GM19193 (cell line): Measurements from ENCODE around the gene SLC43A1.

Source experiments
- POLR2A ChIP-seq: IDR thresholded peaks from 4 replicates; pipeline ENCODE4 v1.6.1; 2011; ENCODE audit not compliant: insufficient read depth, insufficient read length; ENCODE audit errors: extremely low read depth

The SLC43A1 gene

GRCh38 chr11:57539342-57539741 lies 23.8 kb upstream of the SLC43A1 start:
- TF ChIP-seq POLR2A: no peak

DNA sequence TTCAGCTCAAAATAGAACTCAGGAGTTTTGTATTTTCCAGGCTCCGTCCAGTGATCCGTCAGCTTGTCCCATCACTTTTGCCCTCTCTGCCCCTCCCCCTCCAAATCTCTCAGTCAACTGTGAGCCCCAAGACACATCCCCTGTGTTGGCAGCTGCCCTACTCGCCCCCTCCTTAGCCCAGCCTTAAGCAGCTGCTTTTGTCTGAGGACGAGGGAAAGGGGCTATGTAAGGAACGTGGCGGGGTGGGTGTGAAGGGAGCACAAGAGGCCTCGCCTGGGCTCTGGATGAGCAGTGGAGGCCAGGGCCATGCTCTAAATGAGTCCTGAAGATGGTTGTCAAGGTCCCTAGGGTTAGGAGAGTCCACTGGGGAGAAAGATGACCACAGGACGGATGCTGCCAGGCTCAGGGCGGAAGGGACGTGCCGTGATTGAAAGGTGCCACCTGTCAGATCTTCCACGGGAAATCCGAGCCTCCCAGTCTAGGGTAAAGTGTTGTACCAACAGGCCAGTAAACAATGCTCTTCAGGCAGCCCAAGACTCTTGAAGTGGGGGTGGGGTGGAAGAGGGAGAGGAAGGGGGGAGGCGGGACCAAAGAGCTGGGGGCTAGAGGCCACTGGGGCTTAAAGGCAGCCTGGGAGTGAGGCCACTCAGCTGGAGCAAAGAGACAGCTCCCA lies 21.6 kb upstream of the SLC43A1 start, which contains the start of gene SMTNL1:
Gene SMTNL1 (plus strand): TSS at position 649 of the 673 bp plus-strand sequence. CDS start 5,048 bp downstream, outside the sequence.
- TF ChIP-seq POLR2A: no peak

DNA sequence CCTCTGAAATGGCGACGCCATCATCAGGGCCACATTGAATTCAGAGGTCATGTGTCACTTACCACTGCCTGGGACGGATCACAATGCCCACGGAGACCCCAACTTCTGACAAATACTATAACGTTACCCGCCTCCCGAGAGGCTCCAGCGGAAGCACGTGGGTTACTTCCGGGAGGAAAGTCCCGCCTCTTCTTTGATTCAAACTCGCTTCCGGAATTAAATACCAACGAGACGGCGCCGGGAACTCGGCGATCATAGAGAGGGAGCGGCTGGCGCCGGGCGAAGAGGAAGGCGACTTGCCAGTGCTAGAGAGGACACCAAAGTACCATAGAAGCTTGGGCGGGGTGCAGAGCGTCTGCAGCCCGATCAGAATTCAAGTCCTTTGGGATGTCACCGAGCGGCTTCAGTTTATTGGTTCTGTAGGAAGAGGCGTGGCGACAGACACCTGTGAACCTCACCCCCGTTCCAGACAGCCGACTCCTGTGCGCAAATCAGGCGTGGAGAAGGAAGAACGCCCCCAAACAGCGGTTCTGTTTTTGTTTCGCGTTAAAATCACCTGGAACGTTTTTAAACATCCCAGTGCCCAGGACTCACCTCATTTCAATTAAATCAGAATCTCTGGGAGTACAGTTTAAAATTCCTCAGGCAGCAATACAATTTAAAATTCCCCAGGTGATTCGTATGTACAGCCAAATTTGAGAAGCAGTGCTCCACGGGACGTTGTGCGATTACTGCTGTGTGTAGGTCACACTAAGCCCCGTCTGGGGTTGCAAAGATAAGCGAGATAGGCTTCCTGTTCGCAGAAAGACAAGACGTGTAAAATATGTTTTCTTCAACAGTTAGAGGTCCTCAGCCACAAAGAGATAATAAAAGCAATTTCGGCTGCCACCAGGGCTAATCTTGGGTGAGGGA lies 15.3 kb upstream of the SLC43A1 start, which contains the start of gene TIMM10:
Gene TIMM10 (minus strand): TSS at position 159 of the 912 bp plus-strand sequence. CDS start 565 bp downstream, outside the sequence.
- TF ChIP-seq POLR2A: peak; percentile 77

GRCh38 chr11:57530215-57530595 lies 14.7 kb upstream of the SLC43A1 start:
- no peak for TF ChIP-seq POLR2A

GRCh38 chr11:57529012-57529411 lies 13.5 kb upstream of the SLC43A1 start:
- TF ChIP-seq POLR2A: no peak

GRCh38 chr11:57527056-57527631 lies 11.6 kb upstream of the SLC43A1 start:
- no peak for TF ChIP-seq POLR2A

DNA sequence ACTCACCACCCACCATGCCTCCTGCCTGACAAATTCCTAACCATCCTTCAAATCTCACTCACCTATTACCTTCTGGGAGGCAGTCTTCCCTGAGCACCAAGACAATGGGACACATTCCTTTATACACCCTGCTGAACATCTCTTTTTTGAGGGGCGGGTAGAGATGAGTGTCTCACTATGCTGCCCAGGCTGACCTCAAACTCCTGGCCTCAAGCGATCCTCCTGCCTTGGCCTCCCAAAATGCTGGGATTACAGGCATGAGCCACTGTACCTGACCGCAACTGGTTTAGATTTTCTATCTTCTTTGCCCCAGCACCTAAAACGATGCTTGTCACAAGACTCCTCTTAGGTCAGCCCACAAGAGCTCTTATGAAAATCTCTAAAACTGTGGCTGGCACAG lies 7.9 kb upstream of the SLC43A1 start:
- TF ChIP-seq POLR2A: no peak

DNA sequence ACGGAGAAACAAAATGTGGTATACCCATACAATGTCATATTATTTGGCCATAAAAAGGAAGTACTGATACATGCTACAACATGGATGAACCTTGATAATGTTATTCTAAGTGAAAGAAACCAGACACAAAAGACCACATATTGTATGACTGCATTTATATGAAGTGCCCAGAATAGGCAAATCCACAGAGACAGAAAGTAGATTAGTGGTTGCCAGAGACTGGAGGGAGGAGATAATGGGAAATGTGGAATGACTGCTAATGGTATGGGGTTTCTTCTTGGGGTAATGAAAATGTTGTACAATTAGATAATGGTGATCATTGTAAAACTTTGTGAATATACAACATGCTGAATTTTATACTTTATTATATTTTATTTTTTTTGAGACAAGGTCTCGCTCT lies 5.6 kb upstream of the SLC43A1 start:
- no peak for TF ChIP-seq POLR2A

DNA sequence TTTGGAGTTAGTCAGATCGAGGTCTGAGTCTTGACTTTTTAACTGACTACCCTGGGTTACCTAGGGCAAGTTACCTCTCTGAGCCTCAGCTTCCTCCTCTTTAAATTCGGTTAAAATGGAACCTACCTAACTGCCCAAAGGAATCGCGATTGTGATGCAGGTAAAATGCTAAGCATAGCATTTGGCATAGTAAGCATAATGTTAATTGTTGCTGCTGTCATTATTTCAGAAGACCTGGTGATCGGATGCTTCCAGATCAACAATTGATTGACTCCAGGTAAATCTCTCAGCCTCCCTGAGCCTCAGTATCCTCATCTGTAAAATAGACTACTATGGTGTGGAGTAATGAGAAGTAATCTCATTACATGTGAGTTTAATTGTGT lies 550 bp upstream of the SLC43A1 start:
- no peak for TF ChIP-seq POLR2A

- TF ChIP-seq POLR2A: peak; percentile 52
Observed at GRCh38 chr11:57514538-57515331, 767 bp downstream of the SLC43A1 start.

- TF ChIP-seq POLR2A: no peak
Observed at GRCh38 chr11:57513911-57514537, 1.5 kb downstream of the SLC43A1 start.

DNA sequence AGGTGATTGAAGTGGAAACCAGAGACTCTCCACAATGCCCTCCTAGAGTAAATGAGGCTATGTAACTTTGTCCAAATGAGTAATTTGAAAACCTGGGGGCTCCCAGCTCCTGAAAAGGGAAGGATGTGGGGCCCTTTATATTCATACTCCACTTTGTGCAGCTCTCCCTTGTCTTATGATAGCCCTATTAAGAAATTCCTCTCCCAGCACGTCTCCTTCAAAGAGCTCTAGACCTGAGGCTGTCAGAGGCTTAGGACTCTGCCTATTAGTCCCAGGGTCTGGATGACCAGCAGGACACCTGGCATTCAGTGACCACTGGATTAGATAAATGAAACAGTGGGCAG lies 2.1 kb downstream of the SLC43A1 start:
- no peak for TF ChIP-seq POLR2A

- no peak for TF ChIP-seq POLR2A
Observed at GRCh38 chr11:57512646-57513451, 2.7 kb downstream of the SLC43A1 start.
